ENCODE measurements around the gene CNDP1.

Gene CNDP1

DNA sequence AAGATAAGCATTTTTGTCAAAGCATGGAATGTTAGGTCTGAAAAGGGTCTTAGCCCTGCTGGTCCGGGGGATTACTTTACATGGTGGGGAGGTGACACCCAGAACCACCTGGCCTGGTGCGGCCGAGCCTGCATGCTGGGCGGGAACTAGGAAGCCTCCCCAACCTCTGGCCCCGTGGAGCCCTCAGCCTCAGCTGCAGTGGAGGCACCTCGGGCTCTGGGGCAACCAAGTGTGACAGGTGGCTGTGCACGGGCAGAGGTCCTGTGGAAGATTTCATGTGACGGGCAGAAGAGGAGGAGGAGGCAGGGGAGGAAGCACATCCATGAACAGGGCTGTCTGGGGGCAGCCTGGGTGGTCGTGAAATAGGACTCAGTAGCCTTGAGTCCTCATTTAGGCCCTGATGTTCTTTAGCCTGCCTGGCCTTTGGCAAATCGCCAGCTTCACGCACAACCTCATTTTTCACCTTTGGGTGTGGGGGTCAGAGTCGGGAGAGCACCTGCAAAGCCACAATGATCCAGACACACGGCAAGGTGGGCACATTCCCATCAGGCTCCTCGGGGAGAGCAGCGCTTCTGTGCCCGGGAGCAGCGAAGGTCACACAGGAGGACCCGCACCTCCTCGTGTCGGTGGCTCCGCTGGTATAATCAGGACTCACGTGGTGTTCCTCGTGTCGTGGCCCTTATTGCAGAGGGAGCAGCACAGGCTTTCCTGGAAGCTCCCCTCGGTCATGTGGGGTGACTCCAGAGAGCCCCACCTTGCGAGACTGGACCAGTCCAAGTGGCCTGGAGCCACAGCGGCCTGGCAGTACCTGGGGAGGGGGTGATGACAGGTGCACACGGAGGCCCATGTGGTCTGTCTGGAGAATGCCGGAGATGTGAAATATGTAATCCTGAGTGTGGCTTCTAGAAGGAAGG is 24.2 kb upstream of the CNDP1 start:
- Histone ChIP-seq H3K36me3 (ENCODE audit: control insufficient read depth in 1 of 2, insufficient read depth in 2 of 2, low read length in 2 of 2) (peaks cover 84 to 85% of the 10 kb centered on the region in 2 experiments), H2BK5ac (ENCODE audit: low read depth, low read length, poor library complexity) (no peak overlapping the region), H3K4me1 (ENCODE audit: control insufficient read depth in 1 of 2, insufficient read depth in 2 of 2, low read length in 2 of 2) (peaks cover 0 to 2% of the 10 kb centered on the region in 2 experiments), H2BK120ac (ENCODE audit: insufficient read depth, low read length, poor library complexity) (no peak overlapping the region), H3K79me1 (ENCODE audit: low read length) (no peaks in the 10 kb centered on the region), H2BK12ac (ENCODE audit: low read length) (no peak overlapping the region), H4K8ac (ENCODE audit: low read depth, low read length) (no peak overlapping the region), H4K91ac (ENCODE audit: low read depth, low read length) (no peak overlapping the region), H2AK5ac (ENCODE audit: low read length) (no peak overlapping the region), H3K18ac (ENCODE audit: low read length) (peak overlapping the region; percentile 17), H3K27ac (ENCODE audit: low read depth, low read length) (no peak overlapping the region), H3K4me3 (ENCODE audit: low read depth, low read length) (no peak overlapping the region), H4K12ac (ENCODE audit: low read depth, low read length) (no peak overlapping the region), H3K4ac (ENCODE audit: low read depth, low read length) (no peak overlapping the region), H3K14ac (ENCODE audit: low read length) (no peak overlapping the region), H3K9ac (ENCODE audit: low read length) (no peak overlapping the region), H3K23ac (ENCODE audit: low read length) (no peak overlapping the region), H3K9me3 (ENCODE audit: insufficient read depth, low read depth, low read length) (no peaks in the 10 kb centered on the region), H3K79me2 (ENCODE audit: control insufficient read depth, insufficient read depth, low read length, poor library complexity) (peaks cover 3% of the 10 kb centered on the region), H2AFZ (ENCODE audit: insufficient read depth, low read length, poor library complexity) (no peak overlapping the region), H3K4me2 (ENCODE audit: low read length) (no peak overlapping the region), H3K27me3 (ENCODE audit: insufficient read depth, low read length) (no peaks in the 10 kb centered on the region)
- no CpG with 5 or more reads among the region's 29 CpGs for WGBS (ENCODE audit: extremely low coverage, insufficient coverage, insufficient read length)
- no peak for DNase-seq

DNA sequence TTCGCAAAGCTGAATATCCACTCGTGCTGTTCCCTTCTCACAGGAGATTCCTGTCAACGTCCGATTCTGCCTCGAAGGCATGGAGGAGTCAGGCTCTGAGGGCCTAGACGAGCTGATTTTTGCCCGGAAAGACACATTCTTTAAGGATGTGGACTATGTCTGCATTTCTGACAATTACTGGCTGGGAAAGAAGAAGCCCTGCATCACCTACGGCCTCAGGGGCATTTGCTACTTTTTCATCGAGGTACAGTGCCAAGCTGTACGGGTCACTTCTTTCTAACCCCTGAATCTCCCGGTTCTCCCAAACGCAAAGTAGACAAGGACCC is 23.6 kb upstream of the CNDP1 start:
- H3K14ac ChIP-seq (ENCODE audit: low read length) = no peak overlapping the region
- H3K9me3 ChIP-seq (ENCODE audit: insufficient read depth, low read depth, low read length) = no peaks in the 10 kb centered on the region
- DNase-seq = peak; percentile 83 to 87
- no peak overlapping the region for H4K12ac ChIP-seq (ENCODE audit: low read depth, low read length)
- H3K27ac ChIP-seq (ENCODE audit: low read depth, low read length) = no peak overlapping the region
- H2AFZ ChIP-seq (ENCODE audit: insufficient read depth, low read length, poor library complexity) = no peak overlapping the region
- H3K79me1 ChIP-seq (ENCODE audit: low read length) = no peaks in the 10 kb centered on the region
- H2BK12ac ChIP-seq (ENCODE audit: low read length) = no peak overlapping the region
- H2BK120ac ChIP-seq (ENCODE audit: insufficient read depth, low read length, poor library complexity) = no peak overlapping the region
- H3K36me3 ChIP-seq (ENCODE audit: control insufficient read depth in 1 of 2, insufficient read depth in 2 of 2, low read length in 2 of 2) = peaks cover 85 to 89% of the 10 kb centered on the region in 2 experiments
- no peak overlapping the region for H3K9ac ChIP-seq (ENCODE audit: low read length)
- H3K23ac ChIP-seq (ENCODE audit: low read length) = no peak overlapping the region
- H3K79me2 ChIP-seq (ENCODE audit: control insufficient read depth, insufficient read depth, low read length, poor library complexity) = peaks cover 3% of the 10 kb centered on the region
- H4K8ac ChIP-seq (ENCODE audit: low read depth, low read length) = no peak overlapping the region
- no peak overlapping the region for H3K18ac ChIP-seq (ENCODE audit: low read length)
- no peak overlapping the region for H2AK5ac ChIP-seq (ENCODE audit: low read length)
- H3K27me3 ChIP-seq (ENCODE audit: insufficient read depth, low read length) = no peaks in the 10 kb centered on the region
- H3K4me1 ChIP-seq (ENCODE audit: control insufficient read depth in 1 of 2, insufficient read depth in 2 of 2, low read length in 2 of 2) = peaks cover 2 to 4% of the 10 kb centered on the region in 2 experiments
- H3K4ac ChIP-seq (ENCODE audit: low read depth, low read length) = no peak overlapping the region
- H4K91ac ChIP-seq (ENCODE audit: low read depth, low read length) = no peak overlapping the region
- WGBS (ENCODE audit: extremely low coverage, insufficient coverage, insufficient read length) = no CpG with 5 or more reads among the region's 12 CpGs
- no peak overlapping the region for H3K4me2 ChIP-seq (ENCODE audit: low read length)
- no peak overlapping the region for H3K4me3 ChIP-seq (ENCODE audit: low read depth, low read length)
- H2BK5ac ChIP-seq (ENCODE audit: low read depth, low read length, poor library complexity) = no peak overlapping the region

DNA sequence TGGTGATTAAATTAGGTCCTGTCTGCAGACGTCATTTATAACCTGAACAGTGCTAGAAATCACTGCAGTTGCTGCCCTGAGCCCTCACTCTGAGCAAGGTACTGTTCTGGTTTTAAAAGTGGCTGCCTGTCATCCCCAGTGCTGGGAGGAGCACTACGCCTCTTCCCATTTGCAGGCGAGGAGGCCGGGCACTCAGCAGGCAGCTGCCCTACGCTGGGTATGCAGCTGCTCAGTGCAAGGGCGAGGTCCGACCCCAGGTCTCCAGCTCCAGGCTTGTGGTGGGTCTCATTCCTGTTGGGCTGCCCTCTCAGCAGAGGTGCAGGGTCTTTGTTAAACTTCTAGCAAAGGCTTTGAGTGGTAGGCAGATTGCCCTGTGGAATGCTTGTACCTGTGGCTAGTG is 22.5 kb upstream of the CNDP1 start:
- no CpG with 5 or more reads among the region's 7 CpGs for WGBS (ENCODE audit: extremely low coverage, insufficient coverage, insufficient read length)

DNA sequence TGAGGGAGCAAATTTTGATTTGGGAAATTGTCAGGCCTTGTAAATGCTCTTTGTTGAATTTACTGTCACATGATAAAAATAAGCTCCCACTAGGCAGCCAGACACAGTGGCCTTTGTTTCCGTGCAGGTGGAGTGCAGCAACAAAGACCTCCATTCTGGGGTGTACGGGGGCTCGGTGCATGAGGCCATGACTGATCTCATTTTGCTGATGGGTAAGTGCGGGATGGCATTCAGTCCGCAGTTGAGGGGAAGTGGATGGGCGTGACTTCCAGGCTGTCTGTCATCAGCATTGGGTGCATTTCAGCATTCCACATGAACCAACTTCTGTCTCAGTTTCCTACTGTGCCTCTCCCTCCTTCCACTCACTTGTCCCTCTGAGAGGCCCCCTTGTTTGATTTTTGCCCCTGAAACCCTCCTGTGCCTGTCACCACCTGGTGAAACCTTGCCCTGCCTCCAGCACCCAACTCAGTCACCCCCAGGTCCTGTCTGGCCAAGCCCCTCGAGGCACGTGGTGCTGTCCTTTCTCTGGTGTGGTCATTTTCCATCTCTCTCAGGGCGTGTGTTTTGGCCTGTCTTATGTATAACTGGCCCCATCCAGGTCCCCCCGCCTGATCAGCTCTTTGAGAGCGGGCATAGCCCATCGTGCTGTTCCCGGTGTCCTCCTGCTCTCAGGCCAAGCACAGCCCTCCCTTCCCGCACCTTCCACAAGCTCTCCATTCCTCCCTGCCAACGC is 21.8 kb upstream of the CNDP1 start:
- no peak overlapping the region for H4K8ac ChIP-seq (ENCODE audit: low read depth, low read length)
- peak overlapping the region; percentile 18 for H3K18ac ChIP-seq (ENCODE audit: low read length)
- H3K4ac ChIP-seq (ENCODE audit: low read depth, low read length) = no peak overlapping the region
- no peaks in the 10 kb centered on the region for H3K79me2 ChIP-seq (ENCODE audit: control insufficient read depth, insufficient read depth, low read length, poor library complexity)
- H2BK5ac ChIP-seq (ENCODE audit: low read depth, low read length, poor library complexity) = no peak overlapping the region
- H3K23ac ChIP-seq (ENCODE audit: low read length) = no peak overlapping the region
- H3K36me3 ChIP-seq (ENCODE audit: control insufficient read depth in 1 of 2, insufficient read depth in 2 of 2, low read length in 2 of 2) = peaks cover 86 to 91% of the 10 kb centered on the region in 2 experiments
- no peak overlapping the region for H3K9ac ChIP-seq (ENCODE audit: low read length)
- H4K12ac ChIP-seq (ENCODE audit: low read depth, low read length) = no peak overlapping the region
- H3K79me1 ChIP-seq (ENCODE audit: low read length) = no peaks in the 10 kb centered on the region
- H3K4me2 ChIP-seq (ENCODE audit: low read length) = no peak overlapping the region
- no peaks in the 10 kb centered on the region for H3K9me3 ChIP-seq (ENCODE audit: insufficient read depth, low read depth, low read length)
- H2AK5ac ChIP-seq (ENCODE audit: low read length) = no peak overlapping the region
- H3K27me3 ChIP-seq (ENCODE audit: insufficient read depth, low read length) = no peaks in the 10 kb centered on the region
- H3K4me3 ChIP-seq (ENCODE audit: low read depth, low read length) = no peak overlapping the region
- H3K14ac ChIP-seq (ENCODE audit: low read length) = no peak overlapping the region
- no peak overlapping the region for H3K27ac ChIP-seq (ENCODE audit: low read depth, low read length)
- H2AFZ ChIP-seq (ENCODE audit: insufficient read depth, low read length, poor library complexity) = no peak overlapping the region
- no peak overlapping the region for H2BK12ac ChIP-seq (ENCODE audit: low read length)
- no CpG with 5 or more reads among the region's 15 CpGs for WGBS (ENCODE audit: extremely low coverage, insufficient coverage, insufficient read length)
- peaks cover 2 to 4% of the 10 kb centered on the region in 2 experiments for H3K4me1 ChIP-seq (ENCODE audit: control insufficient read depth in 1 of 2, insufficient read depth in 2 of 2, low read length in 2 of 2)
- H4K91ac ChIP-seq (ENCODE audit: low read depth, low read length) = no peak overlapping the region
- DNase-seq = no peak
- no peak overlapping the region for H2BK120ac ChIP-seq (ENCODE audit: insufficient read depth, low read length, poor library complexity)

More for the DNA sequence above, 22.5 kb upstream of the CNDP1 start:
- Histone ChIP-seq H2AK5ac (ENCODE audit: low read length) (no peak overlapping the region), H3K18ac (ENCODE audit: low read length) (no peak overlapping the region), H3K4me1 (ENCODE audit: control insufficient read depth in 1 of 2, insufficient read depth in 2 of 2, low read length in 2 of 2) (peaks cover 2 to 4% of the 10 kb centered on the region in 2 experiments), H3K27me3 (ENCODE audit: insufficient read depth, low read length) (no peaks in the 10 kb centered on the region), H3K79me2 (ENCODE audit: control insufficient read depth, insufficient read depth, low read length, poor library complexity) (peaks cover 3% of the 10 kb centered on the region), H4K91ac (ENCODE audit: low read depth, low read length) (no peak overlapping the region), H2BK12ac (ENCODE audit: low read length) (no peak overlapping the region), H3K4ac (ENCODE audit: low read depth, low read length) (no peak overlapping the region), H2AFZ (ENCODE audit: insufficient read depth, low read length, poor library complexity) (no peak overlapping the region), H4K12ac (ENCODE audit: low read depth, low read length) (no peak overlapping the region), H3K14ac (ENCODE audit: low read length) (no peak overlapping the region), H4K8ac (ENCODE audit: low read depth, low read length) (no peak overlapping the region), H3K9me3 (ENCODE audit: insufficient read depth, low read depth, low read length) (no peaks in the 10 kb centered on the region), H2BK120ac (ENCODE audit: insufficient read depth, low read length, poor library complexity) (no peak overlapping the region), H3K4me3 (ENCODE audit: low read depth, low read length) (no peak overlapping the region), H3K4me2 (ENCODE audit: low read length) (no peak overlapping the region), H2BK5ac (ENCODE audit: low read depth, low read length, poor library complexity) (no peak overlapping the region), H3K36me3 (ENCODE audit: control insufficient read depth in 1 of 2, insufficient read depth in 2 of 2, low read length in 2 of 2) (peaks cover 86 to 92% of the 10 kb centered on the region in 2 experiments), H3K27ac (ENCODE audit: low read depth, low read length) (no peak overlapping the region), H3K23ac (ENCODE audit: low read length) (no peak overlapping the region), H3K9ac (ENCODE audit: low read length) (no peak overlapping the region), H3K79me1 (ENCODE audit: low read length) (no peaks in the 10 kb centered on the region)
- no peak for DNase-seq
